ENCODE results near the gene UBTD1.
A peak's percentile ranks its signal among the peaks of the same experiment; 100 is the strongest.

The UBTD1 gene

GRCh38 chr10:97498076-97498840 lies 466 bp upstream of the UBTD1 start, which contains the start of gene MMS19:
TSS of gene MMS19 (minus strand) at chr10:97498422. CDS start at chr10:97498384, 38 bp downstream.
- FAIRE-seq = no peak
- TF ChIP-seq TAF1 (IDR thresholded peaks at IDR 0.05; ENCODE audit: low read depth, low read length) (peak; percentile 86), POLR2AphosphoS5 (IDR thresholded peaks at IDR 0.05; ENCODE audit: low read depth, low read length) (no peak), POU2F2 (IDR thresholded peaks at IDR 0.05; ENCODE audit: low read depth, low read length) (no peak), PAX5 (IDR thresholded peaks at IDR 0.05; ENCODE audit: insufficient read depth, low read length, severe bottlenecking) (no peak), SPI1 (IDR thresholded peaks at IDR 0.05; ENCODE audit: low read depth, low read length) (no peak), POLR2A (IDR thresholded peaks at IDR 0.05; ENCODE audit: low read depth, low read length) (peak; percentile 55)
- peak; percentile 99 for DNase-seq (ENCODE audit: insufficient read length, low spot score)

DNA sequence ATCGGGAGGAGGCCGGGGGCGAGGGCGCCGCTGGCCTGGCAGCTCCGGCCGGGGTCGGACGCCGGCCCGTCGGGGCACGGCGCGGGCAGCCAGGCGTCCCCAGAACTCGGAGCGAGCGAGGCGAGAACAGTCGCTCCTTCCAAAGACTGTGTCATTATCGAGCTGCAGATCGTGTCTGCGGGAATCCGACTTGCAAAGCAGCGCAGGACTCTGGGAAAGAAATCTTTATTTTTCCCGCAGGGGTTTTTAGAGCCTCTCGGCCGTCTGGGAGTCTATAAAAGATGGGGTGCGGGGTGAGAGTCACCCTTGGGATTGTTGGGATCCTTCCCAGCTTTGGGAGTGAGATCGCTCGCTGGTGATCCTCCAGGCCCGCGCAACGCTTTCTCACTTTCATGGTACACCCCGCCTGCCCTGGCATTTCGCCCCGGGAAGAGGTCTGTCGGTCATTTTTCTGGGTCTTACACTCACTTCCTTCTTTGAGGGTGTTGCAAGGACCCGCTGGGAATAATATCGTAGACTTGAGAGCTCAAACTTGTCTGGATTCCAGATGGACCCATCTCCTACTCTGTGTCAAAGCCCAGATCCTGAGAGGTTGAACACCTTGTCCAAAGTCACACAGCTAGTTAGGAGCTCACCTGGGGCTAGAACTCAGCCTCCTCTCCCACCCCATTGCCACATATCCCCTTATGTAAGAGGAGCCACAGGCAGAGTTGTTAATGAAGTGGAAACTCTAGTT lies 1.0 kb downstream of the UBTD1 start:
- DNase-seq (ENCODE audit: insufficient read length, low spot score) (no peak), FAIRE-seq (no peak)
- TF ChIP-seq PAX5 (IDR thresholded peaks at IDR 0.05; ENCODE audit: insufficient read depth, low read length, severe bottlenecking) (no peak), POU2F2 (IDR thresholded peaks at IDR 0.05; ENCODE audit: low read depth, low read length) (no peak), TAF1 (IDR thresholded peaks at IDR 0.05; ENCODE audit: low read depth, low read length) (no peak)

DNA sequence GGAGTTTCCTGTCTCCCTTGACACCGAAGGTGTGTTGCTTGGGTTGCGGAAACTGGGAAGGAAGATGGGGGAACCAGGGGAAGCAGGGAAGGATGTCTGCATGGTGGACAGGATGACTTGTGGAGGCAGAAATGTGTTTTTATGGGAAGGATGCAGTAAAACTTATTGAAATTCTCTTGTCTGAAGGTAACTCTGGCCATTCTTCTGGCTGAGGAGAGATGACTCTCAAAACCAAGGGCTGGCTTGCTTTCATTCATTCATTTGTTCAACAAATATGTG lies 1.5 kb downstream of the UBTD1 start:
- FAIRE-seq (no peak), DNase-seq (ENCODE audit: insufficient read length, low spot score) (no peak)
- TF ChIP-seq TAF1 (IDR thresholded peaks at IDR 0.05; ENCODE audit: low read depth, low read length) = no peak
- TF ChIP-seq POU2F2 (IDR thresholded peaks at IDR 0.05; ENCODE audit: low read depth, low read length) = no peak
- no peak for TF ChIP-seq PAX5 (IDR thresholded peaks at IDR 0.05; ENCODE audit: insufficient read depth, low read length, severe bottlenecking)
- TF ChIP-seq POLR2AphosphoS5 (IDR thresholded peaks at IDR 0.05; ENCODE audit: low read depth, low read length) = no peak
- no peak for TF ChIP-seq POLR2A (IDR thresholded peaks at IDR 0.05; ENCODE audit: low read depth, low read length)
- TF ChIP-seq SPI1 (IDR thresholded peaks at IDR 0.05; ENCODE audit: low read depth, low read length) = no peak

GRCh38 chr10:97502916-97503315 lies 4.2 kb downstream of the UBTD1 start:
- FAIRE-seq = no peak

GRCh38 chr10:97503406-97503805 lies 4.7 kb downstream of the UBTD1 start:
- FAIRE-seq (no peak), DNase-seq (ENCODE audit: insufficient read length, low spot score) (no peak)
- TF ChIP-seq TAF1 (IDR thresholded peaks at IDR 0.05; ENCODE audit: low read depth, low read length) (no peak), POLR2AphosphoS5 (IDR thresholded peaks at IDR 0.05; ENCODE audit: low read depth, low read length) (no peak), POLR2A (IDR thresholded peaks at IDR 0.05; ENCODE audit: low read depth, low read length) (no peak), SPI1 (IDR thresholded peaks at IDR 0.05; ENCODE audit: low read depth, low read length) (no peak)

More at GRCh38 chr10:97502916-97503315, 4.2 kb downstream of the UBTD1 start:
- TF ChIP-seq POLR2A (IDR thresholded peaks at IDR 0.05; ENCODE audit: low read depth, low read length) (no peak), POU2F2 (IDR thresholded peaks at IDR 0.05; ENCODE audit: low read depth, low read length) (no peak), POLR2AphosphoS5 (IDR thresholded peaks at IDR 0.05; ENCODE audit: low read depth, low read length) (no peak), PAX5 (IDR thresholded peaks at IDR 0.05; ENCODE audit: insufficient read depth, low read length, severe bottlenecking) (no peak), TAF1 (IDR thresholded peaks at IDR 0.05; ENCODE audit: low read depth, low read length) (no peak), SPI1 (IDR thresholded peaks at IDR 0.05; ENCODE audit: low read depth, low read length) (no peak)
- no peak for DNase-seq (ENCODE audit: insufficient read length, low spot score)

DNA sequence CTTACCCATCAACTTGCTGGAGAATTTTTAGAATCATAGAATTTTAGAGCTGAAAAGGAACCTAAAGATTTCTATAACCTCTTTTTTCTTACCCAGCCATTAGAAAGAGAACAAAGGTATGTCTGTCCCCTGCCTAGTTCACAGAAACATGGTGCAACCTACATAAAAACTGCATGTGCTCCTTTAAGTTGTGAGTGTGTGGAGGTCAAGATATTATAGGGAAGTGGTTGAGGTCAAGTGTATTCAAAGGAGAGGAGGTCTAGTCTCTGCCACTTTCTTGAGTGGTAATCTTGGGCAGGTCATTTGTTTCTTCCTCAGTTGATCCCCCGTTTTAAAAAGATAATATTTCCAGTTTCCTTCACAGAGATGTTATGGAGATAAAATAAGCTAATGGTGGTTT lies 6.4 kb downstream of the UBTD1 start:
- FAIRE-seq (no peak), DNase-seq (ENCODE audit: insufficient read length, low spot score) (no peak)
- TF ChIP-seq PAX5 (IDR thresholded peaks at IDR 0.05; ENCODE audit: insufficient read depth, low read length, severe bottlenecking) = no peak
- TF ChIP-seq POLR2A (IDR thresholded peaks at IDR 0.05; ENCODE audit: low read depth, low read length) = no peak
- TF ChIP-seq SPI1 (IDR thresholded peaks at IDR 0.05; ENCODE audit: low read depth, low read length) = 0 out of 2 replicates have a peak, but pooled peaks have one; percentile 9
- no peak for TF ChIP-seq TAF1 (IDR thresholded peaks at IDR 0.05; ENCODE audit: low read depth, low read length)

GRCh38 chr10:97506199-97506991 lies 7.7 kb downstream of the UBTD1 start:
- TF ChIP-seq SPI1 (IDR thresholded peaks at IDR 0.05; ENCODE audit: low read depth, low read length) (peak; percentile 78), POLR2AphosphoS5 (IDR thresholded peaks at IDR 0.05; ENCODE audit: low read depth, low read length) (no peak)
- FAIRE-seq = no peak
- DNase-seq (ENCODE audit: insufficient read length, low spot score) = no peak

DNA sequence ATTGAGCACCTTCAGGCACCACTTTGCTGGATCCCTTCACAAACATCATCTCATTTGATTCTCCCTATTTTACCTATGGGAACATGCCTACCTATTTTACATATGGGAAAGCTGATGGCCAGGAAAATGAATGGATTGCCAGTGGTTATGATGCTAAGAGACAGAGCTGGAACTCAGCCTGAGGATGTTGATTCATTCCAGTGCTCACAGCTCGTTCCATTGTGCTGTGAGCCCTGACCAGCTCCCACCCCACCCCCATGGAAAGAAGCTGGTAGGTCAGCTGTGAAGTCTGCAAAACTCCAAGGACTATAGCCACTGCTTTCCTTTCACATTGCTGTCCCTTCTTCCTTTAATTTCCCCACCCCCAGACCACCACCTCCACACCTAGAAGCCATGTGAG lies 9.6 kb downstream of the UBTD1 start:
- DNase-seq (ENCODE audit: insufficient read length, low spot score) (no peak), FAIRE-seq (no peak)
- TF ChIP-seq SPI1 (IDR thresholded peaks at IDR 0.05; ENCODE audit: low read depth, low read length) (no peak), PAX5 (IDR thresholded peaks at IDR 0.05; ENCODE audit: insufficient read depth, low read length, severe bottlenecking) (no peak), POU2F2 (IDR thresholded peaks at IDR 0.05; ENCODE audit: low read depth, low read length) (no peak), POLR2A (IDR thresholded peaks at IDR 0.05; ENCODE audit: low read depth, low read length) (no peak), POLR2AphosphoS5 (IDR thresholded peaks at IDR 0.05; ENCODE audit: low read depth, low read length) (no peak), TAF1 (IDR thresholded peaks at IDR 0.05; ENCODE audit: low read depth, low read length) (no peak)

DNA sequence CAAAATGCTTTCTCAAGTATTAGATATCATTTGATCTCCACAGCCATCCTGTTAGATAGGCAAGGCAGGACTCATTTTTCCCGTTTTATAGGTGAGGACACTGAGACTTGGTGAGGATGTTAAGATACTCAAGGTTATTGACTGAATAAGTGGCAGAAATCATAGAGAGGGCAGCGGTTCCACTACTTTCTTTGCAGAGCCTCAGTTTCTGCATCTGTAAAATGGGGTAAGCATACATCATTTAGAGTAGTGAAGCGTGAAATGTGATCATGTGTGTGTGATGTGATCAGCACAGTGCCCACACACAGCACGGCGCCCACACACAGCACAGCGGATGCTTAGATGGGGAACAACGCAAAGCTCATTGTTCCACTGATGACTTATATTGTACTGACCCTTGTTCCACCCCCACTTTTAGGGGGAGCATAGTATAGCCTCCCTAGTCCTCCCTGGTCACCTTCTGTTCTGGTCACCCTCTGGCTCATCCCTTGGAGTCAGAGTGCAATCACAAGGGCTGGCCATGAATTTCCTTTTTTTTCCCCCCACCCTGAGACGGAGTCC lies 10.5 kb downstream of the UBTD1 start:
- no peak for FAIRE-seq
- TF ChIP-seq PAX5 (IDR thresholded peaks at IDR 0.05; ENCODE audit: insufficient read depth, low read length, severe bottlenecking) = no peak
- no peak for TF ChIP-seq SPI1 (IDR thresholded peaks at IDR 0.05; ENCODE audit: low read depth, low read length)
- TF ChIP-seq TAF1 (IDR thresholded peaks at IDR 0.05; ENCODE audit: low read depth, low read length) = no peak
- TF ChIP-seq POU2F2 (IDR thresholded peaks at IDR 0.05; ENCODE audit: low read depth, low read length) = no peak
- no peak for DNase-seq (ENCODE audit: insufficient read length, low spot score)
